Germinal center (tissue), 1 donor: Measurements from ENCODE around the gene BPIFB2.

ENCODE experiments used
- DNase-seq: peaks from one replicate; pipeline ENCODE4 v3.0.0; 2012; ENCODE audit warnings: mixed read lengths, low spot score

Gene BPIFB2

GRCh38 chr20:33022694-33023438 is 15.4 kb downstream of the BPIFB2 start:
- no peak for DNase-seq

- DNase-seq, result no peak
Observed at GRCh38 chr20:33023439-33024242, 16.1 kb downstream of the BPIFB2 start.

GRCh38 chr20:33024243-33024560 is 16.7 kb downstream of the BPIFB2 start:
- no peak for DNase-seq

GRCh38 chr20:33024609-33025317 is 17.3 kb downstream of the BPIFB2 start:
- DNase-seq, result no peak

- DNase-seq, result no peak
Observed at GRCh38 chr20:33025318-33025876, 17.9 kb downstream of the BPIFB2 start.

GRCh38 chr20:33026072-33026778 is 18.7 kb downstream of the BPIFB2 start:
- no peak for DNase-seq

- DNase-seq, result no peak
Observed at GRCh38 chr20:33026779-33027759, 19.6 kb downstream of the BPIFB2 start.

GRCh38 chr20:33027769-33028751 is 20.6 kb downstream of the BPIFB2 start:
- DNase-seq, result no peak

- no peak for DNase-seq
Observed at GRCh38 chr20:33028875-33029274, 21.4 kb downstream of the BPIFB2 start.

GRCh38 chr20:33030076-33030475 is 22.6 kb downstream of the BPIFB2 start:
- DNase-seq, result no peak

- no peak for DNase-seq
Observed at GRCh38 chr20:33030569-33030968, 23.1 kb downstream of the BPIFB2 start.

- no peak for DNase-seq
Observed at GRCh38 chr20:33031531-33031930, 24.0 kb downstream of the BPIFB2 start, which contains the start of gene BPIFB6. TSS of gene BPIFB6 (plus strand) at chr20:33031648. CDS start at chr20:33031648, 0 bp downstream.

- no peak for DNase-seq
Observed at GRCh38 chr20:33032555-33032954, 25.1 kb downstream of the BPIFB2 start.

- no peak for DNase-seq
Observed at GRCh38 chr20:33033381-33033780, 25.9 kb downstream of the BPIFB2 start.

- DNase-seq, result no peak
Observed at GRCh38 chr20:33034115-33034514, 26.6 kb downstream of the BPIFB2 start.

- no peak for DNase-seq
Observed at GRCh38 chr20:33034901-33035492, 27.5 kb downstream of the BPIFB2 start.

GRCh38 chr20:33037456-33037855 is 30.0 kb downstream of the BPIFB2 start:
- DNase-seq, result no peak

- no peak for DNase-seq
Observed at GRCh38 chr20:33038243-33038642, 30.7 kb downstream of the BPIFB2 start.

GRCh38 chr20:33042430-33042829 is 34.9 kb downstream of the BPIFB2 start:
- DNase-seq, result no peak
